ENCODE data around the gene ANKZF1.

Gene ANKZF1

GRCh38 chr2:219228041-219228910 lies 1.3 kb upstream of the ANKZF1 start:
- DNase-seq, result no peak

GRCh38 chr2:219228911-219229304 lies 698 bp upstream of the ANKZF1 start:
- DNase-seq, result no peak

- no peak for DNase-seq
Measured at GRCh38 chr2:219230059-219230540, 494 bp downstream of the ANKZF1 start.

- DNase-seq, result no peak
Measured at GRCh38 chr2:219234331-219234730, 4.7 kb downstream of the ANKZF1 start.

- DNase-seq, result no peak
Measured at GRCh38 chr2:219243291-219243761, 13.7 kb downstream of the ANKZF1 start.

GRCh38 chr2:219244789-219245147 lies 15.2 kb downstream of the ANKZF1 start:
- DNase-seq, result no peak

GRCh38 chr2:219245148-219245898 lies 15.7 kb downstream of the ANKZF1 start, which contains the start of the genes GLB1L and STK16:
TSS of gene GLB1L (minus strand) at chr2:219245444. CDS start at chr2:219243573, 1,871 bp downstream.
TSS of gene STK16 (plus strand) at chr2:219245479. CDS start at chr2:219246000, 521 bp downstream.
- DNase-seq, result peak; percentile 66

GRCh38 chr2:219245899-219246230 lies 16.3 kb downstream of the ANKZF1 start:
- DNase-seq, result no peak

GRCh38 chr2:219246559-219246958 lies 17.0 kb downstream of the ANKZF1 start:
- DNase-seq, result no peak

- DNase-seq, result no peak
Measured at GRCh38 chr2:219247678-219248642, 18.4 kb downstream of the ANKZF1 start.

GRCh38 chr2:219248845-219249202 lies 19.2 kb downstream of the ANKZF1 start:
- no peak for DNase-seq

- peak; percentile 26 for DNase-seq
Measured at GRCh38 chr2:219249203-219249980, 19.8 kb downstream of the ANKZF1 start.

GRCh38 chr2:219250049-219250781 lies 20.6 kb downstream of the ANKZF1 start:
- DNase-seq, result no peak

GRCh38 chr2:219251656-219252055 lies 22.1 kb downstream of the ANKZF1 start:
- DNase-seq, result no peak

GRCh38 chr2:219252084-219252483 lies 22.5 kb downstream of the ANKZF1 start:
- no peak for DNase-seq

GRCh38 chr2:219252570-219252899 lies 22.9 kb downstream of the ANKZF1 start:
- no peak for DNase-seq

- no peak for DNase-seq
Measured at GRCh38 chr2:219252900-219253752, 23.5 kb downstream of the ANKZF1 start, which contains the start of gene TUBA4B. TSS of gene TUBA4B (plus strand) at chr2:219253243. CDS start at chr2:219253408, 165 bp downstream.

- peak; percentile 68 for DNase-seq
Measured at GRCh38 chr2:219253753-219254589, 24.4 kb downstream of the ANKZF1 start, which contains the start of gene TUBA4A. TSS of gene TUBA4A (minus strand) at chr2:219253918. CDS start at chr2:219253858, 60 bp downstream.
